Activated CD8-positive, alpha-beta memory T cell treated with anti-CD3 and anti-CD28 coated beads for 4 hours (primary cell): ENCODE data around the gene KLHL11.
"Not testable (repeated sequence)": the region's sequence is repeated elsewhere in the genome, so short reads cannot be mapped to it uniquely, and the experiment has no call there.

Source experiments
- DNase-seq, 2 donors: peaks; one replicate each; pipeline ENCODE4 v3.0.0-alpha.2; 2020; ENCODE audit warnings: low read depth in 2 of 2

KLHL11 gene

GRCh38 chr17:41888332-41888965, 23.2 kb upstream of the KLHL11 start:
- no peak for DNase-seq

DNA sequence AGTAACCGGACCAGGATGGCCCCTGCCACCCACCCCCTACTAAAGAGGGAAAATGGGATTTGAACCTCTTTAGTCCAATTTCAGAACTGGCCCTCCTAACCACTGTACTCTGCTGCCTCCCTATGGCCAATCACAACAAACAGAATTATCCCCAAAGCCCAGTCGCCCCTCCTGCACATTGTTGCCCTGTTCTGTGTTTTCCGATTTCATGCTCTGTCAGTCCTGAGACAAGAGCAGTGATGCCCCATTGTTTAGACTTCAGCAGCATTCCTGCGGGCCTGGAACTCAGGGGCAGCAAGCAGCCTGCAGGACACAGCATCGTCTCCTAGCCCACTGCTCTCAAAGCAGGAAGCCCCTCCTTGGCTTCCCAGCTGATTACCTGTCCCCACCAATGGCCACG, 20.5 kb upstream of the KLHL11 start:
- DNase-seq = no peak

DNA sequence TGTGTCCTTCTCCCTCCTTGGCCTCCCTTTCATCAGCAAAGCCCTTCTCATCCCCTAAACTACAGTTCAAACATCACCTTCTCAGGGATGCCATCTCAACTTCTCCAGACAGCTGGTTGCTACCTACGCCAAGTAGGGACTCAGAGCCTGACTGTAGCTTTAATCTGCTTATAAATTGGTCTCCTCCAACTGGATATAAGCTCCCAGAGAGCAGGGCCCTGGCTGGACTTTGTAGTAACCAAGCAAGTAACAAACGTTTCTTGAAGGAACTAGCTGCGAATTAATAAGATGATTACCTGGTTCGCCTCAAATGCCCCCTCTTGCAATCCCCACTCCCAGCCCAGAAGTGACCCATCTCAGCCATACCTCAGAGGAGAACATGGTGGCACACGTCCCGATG, 17.5 kb upstream of the KLHL11 start:
- no peak for DNase-seq

DNA sequence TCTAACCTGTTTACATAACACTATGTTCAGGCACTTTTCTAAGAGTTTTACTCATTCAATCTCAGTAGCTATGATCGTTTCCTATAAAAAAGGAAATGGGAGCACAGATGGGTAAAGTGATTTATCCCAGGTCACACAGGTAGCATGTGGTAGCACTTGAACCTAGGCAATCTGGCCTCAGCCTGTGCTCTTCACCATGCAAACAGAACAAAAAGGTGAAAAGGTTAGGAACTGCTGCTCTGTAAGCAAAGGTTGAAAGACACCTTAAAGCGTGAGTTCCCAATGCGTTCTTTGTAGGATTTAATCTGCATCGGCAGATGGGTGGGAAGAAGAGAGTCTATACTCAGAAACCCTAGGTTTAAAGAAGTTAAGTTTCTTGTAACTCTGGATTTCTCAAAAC, 14.9 kb upstream of the KLHL11 start:
- no peak for DNase-seq

GRCh38 chr17:41874293-41874670, 9.1 kb upstream of the KLHL11 start:
- not testable (repeated sequence) for DNase-seq

GRCh38 chr17:41873559-41874292, 8.5 kb upstream of the KLHL11 start:
- no peak for DNase-seq

GRCh38 chr17:41871789-41872188, 6.6 kb upstream of the KLHL11 start:
- no peak for DNase-seq

DNA sequence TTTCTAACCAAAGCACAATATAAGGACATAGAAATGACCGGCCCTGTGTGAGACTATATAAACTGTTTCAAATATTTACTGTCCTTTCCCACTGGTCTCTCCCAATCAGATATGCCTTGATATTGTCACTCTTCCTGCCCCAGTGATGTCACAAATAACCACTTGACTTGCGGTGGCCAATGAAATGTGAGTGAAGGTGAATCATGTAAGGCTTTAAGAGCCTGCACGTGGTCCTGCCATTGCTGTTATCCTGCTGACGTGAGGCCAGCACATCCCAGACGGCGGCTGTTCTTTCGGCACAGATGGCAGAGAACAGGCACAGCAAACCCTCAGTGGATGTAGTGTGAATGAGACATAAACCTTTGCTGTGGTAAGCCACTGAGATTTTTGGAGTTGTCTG, 5.4 kb upstream of the KLHL11 start:
- no peak for DNase-seq

- no peak for DNase-seq
Observed at GRCh38 chr17:41870097-41870496, 4.9 kb upstream of the KLHL11 start.

GRCh38 chr17:41869426-41869825, 4.2 kb upstream of the KLHL11 start:
- no peak for DNase-seq

DNA sequence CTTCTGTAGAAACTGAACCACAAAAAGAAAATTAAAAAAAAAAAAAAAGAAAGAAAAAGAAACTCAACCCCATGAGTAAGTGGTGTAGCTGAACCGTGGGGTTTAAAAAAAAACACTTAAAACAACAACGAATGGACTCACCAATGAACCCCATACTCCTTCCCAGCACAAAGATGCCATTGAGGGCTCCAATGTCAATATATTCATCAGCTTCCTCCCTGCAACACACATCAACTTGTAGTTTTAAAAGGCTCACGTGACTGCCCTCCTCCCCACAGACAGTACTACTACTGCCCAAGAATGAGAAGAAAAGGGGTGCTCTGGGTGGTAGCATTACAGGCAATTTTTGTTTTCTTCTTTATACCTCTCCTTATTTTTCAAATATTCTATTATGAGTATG, 3.3 kb upstream of the KLHL11 start:
- DNase-seq = no peak

- no peak for DNase-seq
Observed at GRCh38 chr17:41865596-41865893, 322 bp upstream of the KLHL11 start.

GRCh38 chr17:41864498-41864835, 756 bp downstream of the KLHL11 start:
- DNase-seq = peak in 1 of 2 donors; percentile 27

DNA sequence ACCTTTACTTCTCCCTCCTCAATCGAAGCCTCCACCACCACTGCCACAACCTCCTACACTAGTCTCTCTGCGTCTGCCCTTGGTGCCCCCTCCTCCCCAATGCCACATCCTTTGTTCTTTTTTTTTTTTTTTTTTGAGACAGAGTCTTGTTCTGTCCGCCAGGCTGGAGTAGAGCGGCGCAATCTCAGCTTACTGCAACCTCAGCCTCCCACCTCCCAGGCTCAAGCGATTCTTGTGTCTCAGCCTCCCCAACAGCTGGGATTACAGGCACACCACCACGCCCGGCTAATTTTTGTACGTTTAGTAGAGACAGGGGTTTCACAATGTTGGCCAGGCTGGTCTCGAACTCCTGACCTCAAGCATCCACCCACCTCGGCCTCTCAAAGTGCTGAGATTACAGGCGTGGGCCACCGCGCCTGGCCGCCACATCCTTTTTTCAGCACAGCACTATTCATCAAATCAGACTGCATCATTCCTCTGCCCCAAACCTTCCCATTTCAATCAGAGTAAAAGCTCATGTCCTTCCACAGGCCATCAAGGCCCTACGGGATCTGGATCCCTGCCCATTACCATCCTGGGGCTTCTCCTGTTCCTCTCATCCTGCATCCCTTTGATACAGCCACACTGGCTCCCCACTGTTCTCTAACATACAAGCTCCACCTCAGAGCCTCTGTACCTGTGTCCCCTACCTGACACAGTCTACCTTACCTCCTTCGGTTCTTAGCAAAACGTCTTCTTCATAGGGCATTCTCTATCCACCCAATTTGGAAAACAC, 2.0 kb downstream of the KLHL11 start:
- no peak for DNase-seq

DNA sequence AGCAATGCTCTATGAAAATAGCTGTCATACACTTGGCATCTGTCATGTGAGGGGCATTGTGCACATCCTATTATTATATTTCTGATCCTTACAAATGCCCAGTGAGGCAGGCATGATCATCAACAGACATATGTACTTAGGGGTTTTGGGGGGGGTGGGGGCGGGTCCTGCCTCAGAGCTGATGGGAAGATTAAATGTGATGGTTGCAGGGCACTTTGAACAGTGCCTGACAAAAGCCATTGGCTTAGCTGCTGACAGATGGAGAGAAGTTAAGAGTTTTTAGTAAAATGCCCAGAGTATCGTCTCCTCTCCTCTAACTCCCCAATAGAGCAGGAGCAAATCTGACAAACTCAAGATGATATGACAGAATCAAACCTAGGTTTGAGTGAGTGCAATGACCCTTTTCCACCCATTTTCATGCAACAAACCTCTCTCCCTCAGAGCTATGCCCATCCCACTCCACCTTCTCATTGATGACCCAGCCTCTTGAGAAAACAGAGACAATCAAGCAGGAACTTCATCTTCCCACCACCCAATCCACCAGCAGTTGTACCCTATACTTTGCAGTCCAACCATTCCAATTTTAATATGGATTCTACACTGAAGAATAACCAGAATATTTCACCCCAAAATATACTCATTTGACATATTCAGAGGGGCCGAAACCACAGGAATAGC, 4.8 kb downstream of the KLHL11 start:
- no peak for DNase-seq

DNA sequence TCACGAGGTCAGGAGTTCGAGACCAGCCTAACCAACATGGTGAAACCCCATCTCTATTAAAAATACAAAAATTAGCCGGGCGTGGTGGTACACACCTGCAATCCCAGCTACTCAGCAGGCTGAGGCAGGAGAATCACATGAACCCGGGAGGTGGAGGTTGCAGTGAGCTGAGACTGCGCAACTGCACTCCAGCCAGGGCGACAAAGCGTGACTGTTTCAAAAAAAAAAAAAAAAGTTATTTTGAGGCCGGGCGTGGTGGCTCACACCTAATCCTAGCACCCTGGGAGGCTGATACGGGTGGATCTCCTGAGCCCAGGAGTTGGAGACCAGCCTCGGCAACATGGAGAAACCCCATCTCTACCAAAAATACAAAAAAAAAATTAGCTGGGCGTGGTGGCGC, 13.8 kb downstream of the KLHL11 start:
- DNase-seq = not testable (repeated sequence)

DNA sequence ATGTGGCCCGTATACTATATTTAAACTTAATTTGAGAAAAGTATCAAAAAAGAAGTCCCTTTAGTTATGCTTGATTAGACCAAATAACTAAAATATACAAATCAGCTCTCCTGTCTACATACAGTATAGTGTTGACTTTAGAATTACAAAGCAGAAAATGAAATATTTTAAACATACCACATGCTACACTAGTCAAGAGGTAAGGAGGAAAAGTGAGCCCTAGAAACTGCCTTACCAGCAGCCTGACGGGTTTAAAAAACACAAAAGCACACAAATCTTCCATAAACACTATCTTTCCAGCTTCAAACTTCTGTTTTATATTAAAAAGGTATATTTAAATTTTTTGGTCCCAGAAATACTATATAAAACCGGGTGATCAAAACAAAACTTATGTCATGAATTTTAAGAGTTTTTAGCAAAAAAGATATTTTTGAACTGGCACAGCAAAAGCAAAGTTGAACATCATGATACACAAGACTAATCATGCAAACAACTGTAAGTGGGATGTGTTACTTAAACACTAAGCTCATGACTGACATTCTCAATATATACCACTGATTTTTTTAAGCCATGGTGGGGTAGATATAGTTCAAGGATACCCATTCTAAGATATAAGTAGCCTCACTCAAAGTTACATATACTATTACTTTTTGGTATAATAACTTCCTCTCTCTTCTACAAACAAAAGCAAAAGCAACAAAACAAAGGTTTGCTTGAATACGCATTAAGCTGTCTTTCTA, 15.8 kb downstream of the KLHL11 start:
- DNase-seq = no peak

- no peak for DNase-seq
Observed at GRCh38 chr17:41848788-41849187, 16.4 kb downstream of the KLHL11 start.

DNA sequence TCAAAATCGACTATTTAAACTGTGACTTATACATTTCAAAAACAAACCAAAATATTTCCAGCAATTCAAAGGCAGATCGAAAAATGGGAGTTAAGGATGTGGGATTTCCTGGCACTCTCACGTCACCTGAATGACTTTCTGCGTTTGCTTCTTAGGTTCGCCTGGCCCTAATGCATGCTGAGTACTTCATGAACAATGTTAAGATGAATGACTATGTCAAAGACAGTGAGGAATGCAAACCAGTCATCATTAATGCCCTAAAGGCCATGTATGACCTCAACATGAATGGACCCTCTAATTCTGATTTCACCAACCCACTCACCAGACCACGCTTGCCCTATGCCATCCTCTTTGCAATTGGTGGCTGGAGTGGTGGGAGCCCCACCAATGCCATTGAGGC, 20.3 kb downstream of the KLHL11 start:
- no peak for DNase-seq

DNA sequence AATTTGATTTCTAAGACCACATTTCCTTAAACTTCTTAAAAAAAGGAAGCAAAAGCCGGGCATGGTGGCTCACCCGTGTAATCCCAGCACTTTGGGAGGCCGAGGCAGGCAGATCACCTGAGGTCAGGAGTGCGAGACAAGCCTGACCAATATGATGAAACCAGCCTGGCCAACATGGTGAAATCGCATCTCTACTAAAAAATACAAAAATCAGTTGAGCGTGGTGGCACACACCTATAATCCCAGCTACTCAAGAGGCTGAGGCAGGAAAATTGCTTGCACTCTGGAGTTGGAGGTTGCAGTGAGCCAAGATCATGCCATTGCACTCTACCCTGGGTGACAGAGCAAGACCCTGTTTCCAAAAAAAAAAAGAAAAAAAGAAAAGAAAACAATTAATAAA, 24.4 kb downstream of the KLHL11 start:
- not testable (repeated sequence) for DNase-seq

- not testable (repeated sequence) for DNase-seq
Observed at GRCh38 chr17:41839448-41839847, 25.8 kb downstream of the KLHL11 start.
